Neural crest cell (in vitro differentiated cells): ENCODE measurements around the gene PNPLA5. TPM values are rescaled to one million over a fixed set of nuclear protein-coding genes. Genes with fewer than 3 reads are reported as not detected.

Source experiments
- DNase-seq: peaks from one replicate; pipeline ENCODE4 v3.0.0; 2021; ENCODE audit warnings: low read depth, mixed read lengths, low spot score
- H3K27ac Mint-ChIP-seq: one replicate; pipeline ENCODE4 v1.8.0; 2021; ENCODE audit warnings: mild to moderate bottlenecking, mixed read lengths; ENCODE audit not compliant: unreplicated experiment
- H3K27me3 Mint-ChIP-seq: 2 replicates; pipeline ENCODE4 v1.8.0; 2021; ENCODE audit warnings: low read depth, mild to moderate bottlenecking, mixed read lengths
- H3K36me3 Mint-ChIP-seq: 2 replicates; pipeline ENCODE4 v1.8.0; 2021; ENCODE audit warnings: low read depth, mild to moderate bottlenecking, mixed read lengths
- H3K4me1 Mint-ChIP-seq: 2 replicates; pipeline ENCODE4 v1.8.0; 2021; ENCODE audit warnings: mixed read lengths
- H3K4me3 Mint-ChIP-seq: one replicate; pipeline ENCODE4 v1.8.0; 2021; ENCODE audit warnings: mild to moderate bottlenecking, mixed read lengths
- H3K9me3 Mint-ChIP-seq: 2 replicates; pipeline ENCODE4 v1.8.0; 2021; ENCODE audit warnings: mixed read lengths
- total RNA-seq: library from RNA; stranded (reverse); gene quantifications from 2 replicates; pipeline ENCODE4 v1.2.1, GENCODE V29; 2021
- TF ChIP-seq, protein P1 (sequence below): fragments of 200-600 bp; sonication (generic); conservative IDR thresholded peaks from 2 replicates; pipeline ENCODE4 v1.5.0; 2021; ENCODE audit warnings: antibody characterized with exemption, mild to moderate bottlenecking

PNPLA5 gene
- total RNA-seq, 1 donor from 2014 or later, result not detected

DNA sequence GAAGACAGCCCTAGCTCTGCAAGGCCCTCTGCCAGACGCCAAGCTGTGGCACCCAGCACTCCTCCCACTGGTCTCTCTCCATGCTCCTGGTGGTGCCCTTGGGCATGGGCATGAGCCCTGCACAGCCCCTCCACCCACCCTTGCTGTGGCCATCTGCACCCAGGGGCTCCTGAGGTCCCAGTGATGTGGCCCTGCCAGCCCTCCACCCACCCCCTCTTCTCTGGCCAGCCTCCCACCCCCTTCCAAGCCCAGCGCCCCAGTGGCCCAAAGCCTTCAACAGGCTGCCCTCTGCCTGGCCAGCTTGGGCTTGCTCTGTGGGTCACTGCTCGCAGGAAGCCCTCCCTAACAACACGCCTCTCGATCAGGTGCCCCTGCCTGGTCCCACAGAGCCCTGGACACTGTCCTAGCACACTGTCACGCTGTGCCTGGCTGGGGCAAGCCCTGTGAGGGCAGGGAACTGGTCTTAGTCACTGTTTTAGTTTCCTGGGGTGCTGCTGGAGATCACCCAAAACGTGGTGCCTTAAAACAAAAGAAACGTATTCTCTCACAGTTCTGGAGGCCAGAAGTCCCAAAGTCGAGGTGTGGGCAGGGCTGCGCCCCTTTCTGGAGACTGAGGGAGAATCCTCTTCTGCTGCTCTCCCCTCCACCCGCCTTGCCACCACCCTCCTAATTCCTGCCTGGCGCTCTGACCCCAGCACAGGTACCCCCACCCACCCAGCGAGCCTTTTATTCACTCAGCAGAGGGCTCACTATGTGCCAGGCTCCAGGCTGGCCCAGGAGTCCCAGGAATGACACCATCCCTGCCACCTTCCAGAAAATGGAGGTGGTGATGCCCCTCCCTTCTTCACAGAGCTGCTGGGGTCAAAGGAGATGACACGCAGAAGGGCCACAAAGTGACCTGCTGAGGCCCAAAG lies 44.2 kb downstream of the PNPLA5 start:
- no peaks in the 10 kb centered on the region for H3K9me3 Mint-ChIP-seq
- H3K27ac Mint-ChIP-seq, result no peak overlapping the region
- H3K4me1 Mint-ChIP-seq, result no peaks in the 10 kb centered on the region
- DNase-seq, result no peak
- no peak overlapping the region for H3K4me3 Mint-ChIP-seq
- no peaks in the 10 kb centered on the region for H3K36me3 Mint-ChIP-seq
- H3K27me3 Mint-ChIP-seq, result no peaks in the 10 kb centered on the region
- TF ChIP-seq, protein P1, sequence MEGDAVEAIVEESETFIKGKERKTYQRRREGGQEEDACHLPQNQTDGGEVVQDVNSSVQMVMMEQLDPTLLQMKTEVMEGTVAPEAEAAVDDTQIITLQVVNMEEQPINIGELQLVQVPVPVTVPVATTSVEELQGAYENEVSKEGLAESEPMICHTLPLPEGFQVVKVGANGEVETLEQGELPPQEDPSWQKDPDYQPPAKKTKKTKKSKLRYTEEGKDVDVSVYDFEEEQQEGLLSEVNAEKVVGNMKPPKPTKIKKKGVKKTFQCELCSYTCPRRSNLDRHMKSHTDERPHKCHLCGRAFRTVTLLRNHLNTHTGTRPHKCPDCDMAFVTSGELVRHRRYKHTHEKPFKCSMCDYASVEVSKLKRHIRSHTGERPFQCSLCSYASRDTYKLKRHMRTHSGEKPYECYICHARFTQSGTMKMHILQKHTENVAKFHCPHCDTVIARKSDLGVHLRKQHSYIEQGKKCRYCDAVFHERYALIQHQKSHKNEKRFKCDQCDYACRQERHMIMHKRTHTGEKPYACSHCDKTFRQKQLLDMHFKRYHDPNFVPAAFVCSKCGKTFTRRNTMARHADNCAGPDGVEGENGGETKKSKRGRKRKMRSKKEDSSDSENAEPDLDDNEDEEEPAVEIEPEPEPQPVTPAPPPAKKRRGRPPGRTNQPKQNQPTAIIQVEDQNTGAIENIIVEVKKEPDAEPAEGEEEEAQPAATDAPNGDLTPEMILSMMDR, result no peak

DNA sequence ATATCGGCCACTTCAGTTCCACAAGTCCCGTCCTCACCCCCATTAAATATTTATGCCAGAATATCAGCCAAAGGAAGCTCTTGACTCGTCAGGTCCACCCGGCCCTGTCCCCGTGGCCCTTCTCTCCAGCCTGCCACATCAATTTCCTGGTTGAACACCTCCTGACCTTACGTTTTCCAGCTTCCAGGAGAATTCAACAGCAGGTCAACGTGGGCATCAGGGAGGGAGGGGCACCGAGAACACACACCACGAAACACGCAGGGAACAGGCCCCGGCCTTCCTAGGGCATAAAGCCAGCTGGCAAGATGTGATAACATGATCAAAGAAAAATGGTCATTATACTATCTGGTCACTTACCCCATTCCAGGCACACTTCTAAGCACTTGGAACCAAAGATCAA lies 44.8 kb downstream of the PNPLA5 start:
- no peak for DNase-seq

GRCh38 chr22:43845981-43846380 lies 45.8 kb downstream of the PNPLA5 start:
- no peak overlapping the region for H3K4me3 Mint-ChIP-seq
- no peaks in the 10 kb centered on the region for H3K27me3 Mint-ChIP-seq
- TF ChIP-seq, protein P1, result no peak
- DNase-seq, result no peak
- no peaks in the 10 kb centered on the region for H3K9me3 Mint-ChIP-seq
- no peaks in the 10 kb centered on the region for H3K4me1 Mint-ChIP-seq
- no peak overlapping the region for H3K27ac Mint-ChIP-seq
- H3K36me3 Mint-ChIP-seq, result no peaks in the 10 kb centered on the region

More for the DNA sequence above, 44.8 kb downstream of the PNPLA5 start:
- Mint-ChIP-seq H3K36me3 (no peaks in the 10 kb centered on the region), H3K27ac (no peak overlapping the region), H3K27me3 (no peaks in the 10 kb centered on the region), H3K4me3 (no peak overlapping the region), H3K9me3 (no peaks in the 10 kb centered on the region), H3K4me1 (no peaks in the 10 kb centered on the region)
- TF ChIP-seq, protein P1, result no peak

DNA sequence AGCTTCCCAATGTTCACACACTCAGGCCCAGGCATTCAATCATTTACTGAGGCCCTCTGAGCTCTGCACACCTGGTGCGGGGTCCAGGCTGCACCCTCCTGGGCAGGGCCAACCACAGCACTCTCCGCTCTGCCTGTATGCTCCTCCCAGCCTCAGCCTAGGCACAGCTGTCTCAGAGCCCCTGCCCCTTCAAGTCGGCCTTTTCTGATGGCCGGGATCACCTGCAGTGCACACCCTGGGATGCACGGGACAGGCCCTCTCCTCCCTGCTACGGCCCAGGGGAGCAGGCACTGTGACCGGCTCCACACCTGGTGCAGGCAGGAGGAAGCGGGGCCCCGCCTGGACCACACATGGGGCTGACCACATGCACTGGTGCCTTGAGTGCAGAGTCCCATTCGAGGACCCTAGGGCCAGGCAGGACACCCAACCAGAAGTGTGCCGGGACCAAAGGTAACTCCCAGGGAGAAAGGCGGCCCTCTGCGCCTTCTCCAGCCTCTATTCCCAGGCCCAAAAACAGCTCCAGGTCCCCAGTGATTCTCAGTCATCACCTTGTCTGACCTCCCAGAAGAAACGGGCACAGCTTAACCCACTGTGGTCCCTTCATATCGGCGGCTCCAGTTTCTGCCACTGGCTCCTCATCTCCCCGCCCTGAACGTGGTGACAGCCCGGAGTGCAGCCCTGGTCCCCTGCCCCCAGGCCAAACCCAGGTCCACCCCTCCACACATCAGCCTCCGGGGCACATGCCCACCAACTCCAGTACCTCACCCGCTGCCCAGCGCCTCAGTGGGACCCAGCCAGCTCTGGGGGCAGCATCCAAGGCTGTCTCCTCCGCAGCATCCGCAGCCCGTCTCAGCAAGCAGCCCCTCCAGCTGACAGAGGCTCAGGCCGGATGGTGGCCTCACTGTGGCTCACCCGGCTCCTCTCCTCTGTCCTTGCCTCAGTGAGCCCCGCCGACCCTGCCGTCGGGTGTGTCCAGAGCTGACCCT lies 47.0 kb downstream of the PNPLA5 start:
- DNase-seq, result no peak
- Mint-ChIP-seq H3K4me3 (no peak overlapping the region), H3K4me1 (no peaks in the 10 kb centered on the region), H3K27me3 (no peaks in the 10 kb centered on the region), H3K27ac (no peak overlapping the region), H3K36me3 (no peaks in the 10 kb centered on the region), H3K9me3 (no peaks in the 10 kb centered on the region)
- TF ChIP-seq, protein P1, result no peak

- DNase-seq, result no peak
- H3K36me3 Mint-ChIP-seq, result no peaks in the 10 kb centered on the region
- TF ChIP-seq, protein P1, result no peak
- H3K4me1 Mint-ChIP-seq, result no peaks in the 10 kb centered on the region
- H3K27ac Mint-ChIP-seq, result no peak overlapping the region
- H3K4me3 Mint-ChIP-seq, result no peak overlapping the region
- no peaks in the 10 kb centered on the region for H3K27me3 Mint-ChIP-seq
- H3K9me3 Mint-ChIP-seq, result no peaks in the 10 kb centered on the region
Observed at GRCh38 chr22:43843783-43844530, 47.9 kb downstream of the PNPLA5 start.
